ENCODE measurements around the gene DRAM1. TPM values are rescaled to one million over a fixed set of nuclear protein-coding genes. Genes with fewer than 3 reads are reported as not detected.

The DRAM1 gene
- total and polyA plus RNA-seq, 9 of the 15 experiments (the other 6 are each of a cell fraction or from before 2014, with no cell fraction given), result 1.4 to 4.3 (median 2.7) TPM

- TF ChIP-seq NCOA6 (IDR thresholded peaks at IDR 0.05) (no peak), RREB1 (CRISPR knock-in tag; IDR thresholded peaks at IDR 0.05) (no peak), NRF1 (conservative IDR thresholded peaks at IDR 0.05 in 1 of 2, IDR thresholded peaks at IDR 0.05 in 1 of 2) (no peak), SMC3 (conservative IDR thresholded peaks at IDR 0.05; ENCODE audit: insufficient read depth, low read depth, low read length) (no peak), KLF6 (CRISPR knock-in tag; IDR thresholded peaks at IDR 0.05; ENCODE audit: borderline replicate concordance) (no peak), XRCC4 (IDR thresholded peaks at IDR 0.05; ENCODE audit: extremely low read depth, insufficient read depth, insufficient read length) (no peak), ZNF695 (CRISPR knock-in tag; IDR thresholded peaks at IDR 0.05) (no peak), TOE1 (IDR thresholded peaks at IDR 0.05; ENCODE audit: borderline replicate concordance) (no peak), TOE1 (CRISPR knock-in tag; IDR thresholded peaks at IDR 0.05; ENCODE audit: borderline replicate concordance, low read depth) (no peak), SUPT5H (IDR thresholded peaks at IDR 0.05) (no peak), ZNF583 (CRISPR knock-in tag; IDR thresholded peaks at IDR 0.05) (no peak), PATZ1 (CRISPR knock-in tag; IDR thresholded peaks at IDR 0.05; ENCODE audit: borderline replicate concordance) (no peak), CHAMP1 (IDR thresholded peaks at IDR 0.05) (no peak), U2AF2 (optimal IDR thresholded peaks at IDR 0.05; ENCODE audit: low read depth, low read length) (no peak), MXD1 (CRISPR knock-in tag; IDR thresholded peaks at IDR 0.05; ENCODE audit: borderline replicate concordance, poor library complexity, severe bottlenecking) (no peak), ZNF280B (CRISPR knock-in tag; IDR thresholded peaks at IDR 0.05) (no peak), GATAD2A (IDR thresholded peaks at IDR 0.05) (peak; percentile 93)
Observed at GRCh38 chr12:101855364-101855884, 22.0 kb upstream of the DRAM1 start (continued).

Measured in K562 (cell line).